ENCODE data around the gene PPP1R15A.
A peak's percentile ranks its signal among the peaks of the same experiment; 100 is the strongest.
"Not testable (repeated sequence)": the region's sequence is repeated elsewhere in the genome, so short reads cannot be mapped to it uniquely, and the experiment has no call there.

PPP1R15A gene

DNA sequence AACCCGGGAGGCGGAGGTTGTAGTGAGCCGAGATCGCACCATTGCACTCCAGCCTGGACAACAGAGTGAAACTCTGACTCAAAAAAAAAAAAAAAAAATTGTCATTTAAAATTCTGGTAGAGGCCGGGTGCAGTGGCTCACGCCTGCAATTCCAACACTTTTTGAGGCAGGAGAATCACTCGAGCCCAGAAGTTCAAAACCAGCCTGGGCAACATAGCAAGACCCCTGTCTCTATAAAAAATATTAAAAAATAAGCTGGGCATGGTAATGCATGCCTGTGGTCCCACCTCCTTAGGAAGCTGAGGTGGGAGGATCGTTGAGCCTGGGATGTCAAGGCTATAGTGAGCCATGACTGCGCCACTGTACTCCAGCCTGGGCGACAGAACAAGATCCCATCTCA is 34.1 kb downstream of the PPP1R15A start:
- Histone ChIP-seq H3K9me3 (replicated peaks in 1 of 2; ENCODE audit: control insufficient read depth in 2 of 2, insufficient read depth in 1 of 2, low read depth in 1 of 2, low read length in 2 of 2) (peaks cover 0 to 2% of the 10 kb centered on the region in 2 donors), H2BK15ac (ENCODE audit: low read length) (no peak overlapping the region), H4K8ac (ENCODE audit: low read depth, low read length) (no peak overlapping the region), H3K18ac (ENCODE audit: low read length) (no peak overlapping the region), H3K14ac (ENCODE audit: low read length) (no peak overlapping the region), H3K79me1 (ENCODE audit: low read depth, low read length) (peaks cover 3% of the 10 kb centered on the region), H4K91ac (ENCODE audit: low read depth, low read length, poor library complexity) (no peak overlapping the region), H3K27me3 (ENCODE audit: control insufficient read depth in 3 of 3, insufficient read depth in 3 of 3, low read depth in 1 of 3, low read length in 3 of 3) (no peaks in the 10 kb centered on the region), H2AFZ (ENCODE audit: low read length) (no peak overlapping the region), H3K4me1 (ENCODE audit: control insufficient read depth in 2 of 2, insufficient read depth in 1 of 2, low read depth in 1 of 2, low read length in 2 of 2) (no peaks in the 10 kb centered on the region), H2BK5ac (ENCODE audit: low read length) (no peak overlapping the region), H3K4me2 (ENCODE audit: insufficient read depth, low read length, poor library complexity, severe bottlenecking) (no peak overlapping the region), H2BK120ac (ENCODE audit: low read depth, low read length) (no peak overlapping the region), H2AK5ac (ENCODE audit: low read depth, low read length) (no peak overlapping the region), H3K27ac (replicated peaks; ENCODE audit: low read length) (no peak overlapping the region), H3K36me3 (replicated peaks in 1 of 2; ENCODE audit: control insufficient read depth in 2 of 2, insufficient read depth in 2 of 2, low read length in 2 of 2) (peaks cover 29 to 76% of the 10 kb centered on the region in 2 donors), H3K23ac (ENCODE audit: low read depth, low read length, poor library complexity) (no peak overlapping the region), H2BK12ac (ENCODE audit: low read length) (no peak overlapping the region), H3K9ac (ENCODE audit: low read depth, low read length, poor library complexity) (no peak overlapping the region), H3K4ac (ENCODE audit: low read length) (no peak overlapping the region), H3K4me3 (ENCODE audit: low read length in 2 of 2) (no peak overlapping the region)
- WGBS, 2 donors (ENCODE audit: extremely low coverage in 2 of 2, insufficient read length in 2 of 2, insufficient replicate concordance in 1 of 2), result no CpG with 5 or more reads among the region's 10 CpGs
- no peak for DNase-seq (ENCODE audit: low spot score)

DNA sequence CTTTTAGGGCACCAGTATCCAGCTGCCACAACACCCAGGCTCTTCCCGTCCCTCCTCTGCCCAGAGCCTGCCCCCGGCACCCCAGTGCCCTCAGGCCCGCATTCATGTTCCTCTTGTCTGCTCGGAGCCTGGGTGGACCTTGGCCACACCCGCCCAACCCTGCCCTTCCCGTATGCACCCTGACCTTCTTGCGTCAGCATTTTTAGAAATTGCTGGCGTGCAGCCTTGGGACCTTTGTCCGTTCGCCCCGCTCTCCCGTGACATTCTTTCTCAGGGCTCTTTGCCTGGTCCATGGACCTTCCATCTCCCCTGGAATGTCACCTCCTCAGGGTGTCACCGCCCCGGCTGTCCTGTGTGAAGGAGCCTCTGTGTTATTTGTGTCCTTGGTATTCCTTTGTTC is 35.5 kb downstream of the PPP1R15A start:
- H3K27ac ChIP-seq (replicated peaks; ENCODE audit: low read length), result no peak overlapping the region
- WGBS, 2 donors (ENCODE audit: extremely low coverage in 2 of 2, insufficient read length in 2 of 2, insufficient replicate concordance in 1 of 2), result no CpG with 5 or more reads among the region's 14 CpGs
- H2AFZ ChIP-seq (ENCODE audit: low read length), result no peak overlapping the region
- H4K8ac ChIP-seq (ENCODE audit: low read depth, low read length), result no peak overlapping the region
- peaks cover 0 to 2% of the 10 kb centered on the region in 2 donors for H3K9me3 ChIP-seq (replicated peaks in 1 of 2; ENCODE audit: control insufficient read depth in 2 of 2, insufficient read depth in 1 of 2, low read depth in 1 of 2, low read length in 2 of 2)
- H3K23ac ChIP-seq (ENCODE audit: low read depth, low read length, poor library complexity), result peak overlapping the region; percentile 55
- H3K4ac ChIP-seq (ENCODE audit: low read length), result no peak overlapping the region
- H3K9ac ChIP-seq (ENCODE audit: low read depth, low read length, poor library complexity), result no peak overlapping the region
- H2BK15ac ChIP-seq (ENCODE audit: low read length), result no peak overlapping the region
- DNase-seq (ENCODE audit: low spot score), result no peak
- peak overlapping the region; percentile 53 for H2BK5ac ChIP-seq (ENCODE audit: low read length)
- no peak overlapping the region for H3K4me2 ChIP-seq (ENCODE audit: insufficient read depth, low read length, poor library complexity, severe bottlenecking)
- no peak overlapping the region for H2AK5ac ChIP-seq (ENCODE audit: low read depth, low read length)
- no peak overlapping the region for H2BK120ac ChIP-seq (ENCODE audit: low read depth, low read length)
- no peaks in the 10 kb centered on the region for H3K27me3 ChIP-seq (ENCODE audit: control insufficient read depth in 3 of 3, insufficient read depth in 3 of 3, low read depth in 1 of 3, low read length in 3 of 3)
- H3K4me1 ChIP-seq (ENCODE audit: control insufficient read depth in 2 of 2, insufficient read depth in 1 of 2, low read depth in 1 of 2, low read length in 2 of 2), result no peaks in the 10 kb centered on the region
- no peak overlapping the region for H4K91ac ChIP-seq (ENCODE audit: low read depth, low read length, poor library complexity)
- no peak overlapping the region for H3K18ac ChIP-seq (ENCODE audit: low read length)
- peaks cover 33 to 78% of the 10 kb centered on the region in 2 donors for H3K36me3 ChIP-seq (replicated peaks in 1 of 2; ENCODE audit: control insufficient read depth in 2 of 2, insufficient read depth in 2 of 2, low read length in 2 of 2)
- peaks cover 3% of the 10 kb centered on the region for H3K79me1 ChIP-seq (ENCODE audit: low read depth, low read length)
- no peak overlapping the region for H3K14ac ChIP-seq (ENCODE audit: low read length)
- H2BK12ac ChIP-seq (ENCODE audit: low read length), result no peak overlapping the region
- H3K4me3 ChIP-seq (ENCODE audit: low read length in 2 of 2), result no peak overlapping the region

DNA sequence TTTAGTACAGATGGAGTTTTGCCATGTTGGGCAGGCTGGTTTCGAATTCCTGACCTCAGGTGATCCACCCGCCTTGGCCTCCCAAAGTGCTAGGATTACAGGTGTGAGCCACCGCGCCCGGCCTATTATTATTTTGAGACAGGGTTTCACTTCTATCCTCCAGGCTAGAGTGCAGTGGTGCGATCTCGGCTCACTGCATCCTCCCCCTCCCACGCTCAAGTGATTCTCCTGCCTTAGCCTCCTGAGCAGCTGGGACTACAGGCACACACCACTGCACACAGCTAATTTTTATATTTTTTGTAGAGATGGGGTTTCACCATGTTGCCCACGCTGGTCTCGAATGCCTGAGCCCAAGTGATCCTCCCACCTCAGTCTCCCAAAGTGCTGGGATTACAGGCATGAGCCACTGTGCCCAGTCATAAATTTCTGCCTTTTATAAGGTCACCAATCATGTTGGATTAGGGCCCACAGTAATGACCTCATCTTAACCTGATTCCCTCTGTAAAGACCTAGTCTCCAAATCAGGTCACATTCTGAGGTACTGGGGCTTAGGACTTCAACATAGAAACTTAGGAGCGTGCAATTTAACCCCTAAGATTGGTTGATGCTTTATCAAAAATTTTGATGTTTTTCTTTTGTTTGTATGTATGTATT is 37.3 kb downstream of the PPP1R15A start:
- H2AK5ac ChIP-seq (ENCODE audit: low read depth, low read length); H2BK12ac ChIP-seq (ENCODE audit: low read length); H2AFZ ChIP-seq (ENCODE audit: low read length); H2BK15ac ChIP-seq (ENCODE audit: low read length); DNase-seq (ENCODE audit: low spot score); H3K9me3 ChIP-seq (replicated peaks in 1 of 2; ENCODE audit: control insufficient read depth in 2 of 2, insufficient read depth in 1 of 2, low read depth in 1 of 2, low read length in 2 of 2); H3K27ac ChIP-seq (replicated peaks; ENCODE audit: low read length); H4K8ac ChIP-seq (ENCODE audit: low read depth, low read length); H3K4me2 ChIP-seq (ENCODE audit: insufficient read depth, low read length, poor library complexity, severe bottlenecking); H3K4ac ChIP-seq (ENCODE audit: low read length); H2BK5ac ChIP-seq (ENCODE audit: low read length); H3K79me1 ChIP-seq (ENCODE audit: low read depth, low read length); H3K4me3 ChIP-seq (ENCODE audit: low read length in 2 of 2); H4K91ac ChIP-seq (ENCODE audit: low read depth, low read length, poor library complexity); H3K27me3 ChIP-seq (ENCODE audit: control insufficient read depth in 3 of 3, insufficient read depth in 3 of 3, low read depth in 1 of 3, low read length in 3 of 3); H3K18ac ChIP-seq (ENCODE audit: low read length); H3K14ac ChIP-seq (ENCODE audit: low read length); H3K4me1 ChIP-seq (ENCODE audit: control insufficient read depth in 2 of 2, insufficient read depth in 1 of 2, low read depth in 1 of 2, low read length in 2 of 2); H3K23ac ChIP-seq (ENCODE audit: low read depth, low read length, poor library complexity); H2BK120ac ChIP-seq (ENCODE audit: low read depth, low read length); H3K9ac ChIP-seq (ENCODE audit: low read depth, low read length, poor library complexity): not testable (repeated sequence)
- peaks cover 49 to 89% of the 10 kb centered on the region in 2 donors for H3K36me3 ChIP-seq (replicated peaks in 1 of 2; ENCODE audit: control insufficient read depth in 2 of 2, insufficient read depth in 2 of 2, low read length in 2 of 2)
- WGBS, 2 donors (ENCODE audit: extremely low coverage in 2 of 2, insufficient read length in 2 of 2, insufficient replicate concordance in 1 of 2), result no CpG with 5 or more reads among the region's 11 CpGs

DNA sequence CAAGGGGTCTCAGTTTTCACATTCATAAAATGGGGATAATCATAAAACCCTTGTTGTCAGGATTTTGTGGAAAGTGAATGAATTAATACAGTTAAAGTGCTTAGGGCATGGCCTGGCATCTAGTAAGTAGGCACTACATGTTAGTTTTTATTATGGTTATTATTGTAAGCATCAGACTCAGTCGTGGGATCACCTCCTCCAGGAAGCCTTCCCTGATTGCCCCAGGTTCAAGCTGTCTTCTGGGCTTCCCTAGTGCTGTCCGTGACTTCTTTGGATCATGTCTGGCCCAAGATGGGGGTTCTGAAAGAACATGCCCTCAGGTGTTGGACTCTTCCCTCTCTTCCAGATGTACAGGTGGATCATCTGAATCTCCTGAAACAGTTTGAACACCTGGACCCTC is 38.6 kb downstream of the PPP1R15A start:
- H2BK15ac ChIP-seq (ENCODE audit: low read length), result no peak overlapping the region
- H3K4me3 ChIP-seq (ENCODE audit: low read length in 2 of 2), result no peak overlapping the region
- no peak overlapping the region for H2AK5ac ChIP-seq (ENCODE audit: low read depth, low read length)
- H2BK5ac ChIP-seq (ENCODE audit: low read length), result no peak overlapping the region
- H3K4me2 ChIP-seq (ENCODE audit: insufficient read depth, low read length, poor library complexity, severe bottlenecking), result no peak overlapping the region
- no peak overlapping the region for H2AFZ ChIP-seq (ENCODE audit: low read length)
- no CpG with 5 or more reads among the region's 2 CpGs for WGBS, 2 donors (ENCODE audit: extremely low coverage in 2 of 2, insufficient read length in 2 of 2, insufficient replicate concordance in 1 of 2)
- no peak overlapping the region for H3K27ac ChIP-seq (replicated peaks; ENCODE audit: low read length)
- DNase-seq (ENCODE audit: low spot score), result no peak
- no peak overlapping the region for H2BK12ac ChIP-seq (ENCODE audit: low read length)
- H3K36me3 ChIP-seq (replicated peaks in 1 of 2; ENCODE audit: control insufficient read depth in 2 of 2, insufficient read depth in 2 of 2, low read length in 2 of 2), result peaks cover 47 to 89% of the 10 kb centered on the region in 2 donors
- H3K9ac ChIP-seq (ENCODE audit: low read depth, low read length, poor library complexity), result no peak overlapping the region
- no peak overlapping the region for H3K18ac ChIP-seq (ENCODE audit: low read length)
- H3K9me3 ChIP-seq (replicated peaks in 1 of 2; ENCODE audit: control insufficient read depth in 2 of 2, insufficient read depth in 1 of 2, low read depth in 1 of 2, low read length in 2 of 2), result peaks cover 0 to 2% of the 10 kb centered on the region in 2 donors
- H3K23ac ChIP-seq (ENCODE audit: low read depth, low read length, poor library complexity), result no peak overlapping the region
- H4K8ac ChIP-seq (ENCODE audit: low read depth, low read length), result no peak overlapping the region
- no peak overlapping the region for H2BK120ac ChIP-seq (ENCODE audit: low read depth, low read length)
- H3K4me1 ChIP-seq (ENCODE audit: control insufficient read depth in 2 of 2, insufficient read depth in 1 of 2, low read depth in 1 of 2, low read length in 2 of 2), result no peaks in the 10 kb centered on the region
- no peak overlapping the region for H3K4ac ChIP-seq (ENCODE audit: low read length)
- H3K27me3 ChIP-seq (ENCODE audit: control insufficient read depth in 3 of 3, insufficient read depth in 3 of 3, low read depth in 1 of 3, low read length in 3 of 3), result no peaks in the 10 kb centered on the region
- H3K79me1 ChIP-seq (ENCODE audit: low read depth, low read length), result no peaks in the 10 kb centered on the region
- no peak overlapping the region for H4K91ac ChIP-seq (ENCODE audit: low read depth, low read length, poor library complexity)
- H3K14ac ChIP-seq (ENCODE audit: low read length), result no peak overlapping the region

All from neuronal stem cell (in vitro differentiated cells).